GM12891 (cell line): ENCODE data around the gene LRRTM3.

ENCODE experiments used
- DNase-seq: peaks from one replicate; pipeline ENCODE4 v3.0.0; 2011; ENCODE audit warnings: low spot score; ENCODE audit not compliant: insufficient read length
- FAIRE-seq: peaks from 2 replicates; lab custom pipeline; 2011; peaks lifted over from hg19 to GRCh38; lab: Jason Lieb, UNC
- PAX5 ChIP-seq: IDR thresholded peaks from 2 replicates; pipeline ENCODE4 v1.6.1; 2011; ENCODE audit warnings: low read length, moderate library complexity, mild to moderate bottlenecking; ENCODE audit not compliant: insufficient read depth, severe bottlenecking
- POLR2A ChIP-seq: IDR thresholded peaks from 2 replicates; pipeline ENCODE4 v1.6.1; 2011; ENCODE audit warnings: low read depth, low read length, control low read depth
- POLR2AphosphoS5 ChIP-seq: IDR thresholded peaks from 2 replicates; pipeline ENCODE4 v1.6.1; 2011; ENCODE audit warnings: low read depth, low read length, control low read depth
- POU2F2 ChIP-seq: IDR thresholded peaks from 2 replicates; pipeline ENCODE4 v1.6.1; 2011; ENCODE audit warnings: low read depth, mild to moderate bottlenecking, control low read depth, low read length, moderate library complexity
- SPI1 ChIP-seq: IDR thresholded peaks from 2 replicates; pipeline ENCODE4 v1.6.1; 2011; ENCODE audit warnings: low read depth, low read length, control low read depth
- TAF1 ChIP-seq: IDR thresholded peaks from 2 replicates; pipeline ENCODE4 v1.6.1; 2011; ENCODE audit warnings: low read depth, low read length, control low read depth

The LRRTM3 gene

GRCh38 chr10:67011480-67011879, 85.6 kb downstream of the LRRTM3 start:
- TF ChIP-seq POU2F2 (no peak), POLR2A (no peak), SPI1 (no peak), POLR2AphosphoS5 (no peak), TAF1 (no peak), PAX5 (no peak)
- no peak for FAIRE-seq
- no peak for DNase-seq

- no peak for TF ChIP-seq POU2F2
- no peak for TF ChIP-seq PAX5
- no peak for DNase-seq
- no peak for FAIRE-seq
Observed at GRCh38 chr10:67011981-67012380, 86.1 kb downstream of the LRRTM3 start.

GRCh38 chr10:67015225-67015624, 89.4 kb downstream of the LRRTM3 start:
- FAIRE-seq = no peak
- DNase-seq = no peak
- TF ChIP-seq POU2F2 = no peak
- TF ChIP-seq PAX5 = no peak
- no peak for TF ChIP-seq SPI1
- no peak for TF ChIP-seq POLR2A
- no peak for TF ChIP-seq POLR2AphosphoS5
- no peak for TF ChIP-seq TAF1

- no peak for FAIRE-seq
- no peak for DNase-seq
- TF ChIP-seq POLR2AphosphoS5 (no peak), PAX5 (no peak), POU2F2 (no peak), TAF1 (no peak), POLR2A (no peak), SPI1 (no peak)
Observed at GRCh38 chr10:67017218-67017617, 91.4 kb downstream of the LRRTM3 start.

- DNase-seq (no peak), FAIRE-seq (no peak)
- TF ChIP-seq POLR2AphosphoS5 (no peak), POLR2A (no peak), TAF1 (no peak)
Observed at GRCh38 chr10:67022099-67022498, 96.3 kb downstream of the LRRTM3 start.

GRCh38 chr10:67033878-67034277, 108.0 kb downstream of the LRRTM3 start:
- TF ChIP-seq SPI1 (no peak), PAX5 (no peak), POLR2AphosphoS5 (no peak), POLR2A (no peak), TAF1 (no peak), POU2F2 (no peak)
- DNase-seq (no peak), FAIRE-seq (no peak)

GRCh38 chr10:67036808-67037207, 111.0 kb downstream of the LRRTM3 start:
- TF ChIP-seq POLR2AphosphoS5 (no peak), SPI1 (no peak), POU2F2 (no peak), TAF1 (no peak), PAX5 (no peak), POLR2A (no peak)
- DNase-seq = no peak
- FAIRE-seq = no peak

GRCh38 chr10:67043041-67043440, 117.2 kb downstream of the LRRTM3 start:
- TF ChIP-seq SPI1 = no peak
- TF ChIP-seq PAX5 = no peak
- FAIRE-seq = no peak
- DNase-seq = no peak

- FAIRE-seq (no peak), DNase-seq (no peak)
- TF ChIP-seq POLR2A (no peak), TAF1 (no peak), SPI1 (no peak), POU2F2 (no peak), PAX5 (no peak), POLR2AphosphoS5 (no peak)
Observed at GRCh38 chr10:67045404-67045803, 119.6 kb downstream of the LRRTM3 start.

GRCh38 chr10:67046507-67046906, 120.7 kb downstream of the LRRTM3 start:
- FAIRE-seq (no peak), DNase-seq (no peak)
- no peak for TF ChIP-seq SPI1
- TF ChIP-seq POU2F2 = no peak
- TF ChIP-seq POLR2A = no peak
- TF ChIP-seq TAF1 = no peak
- no peak for TF ChIP-seq PAX5
- no peak for TF ChIP-seq POLR2AphosphoS5

- DNase-seq (no peak), FAIRE-seq (no peak)
- TF ChIP-seq PAX5 (no peak), TAF1 (no peak), POLR2AphosphoS5 (no peak), SPI1 (no peak), POU2F2 (no peak)
Observed at GRCh38 chr10:67049988-67050387, 124.2 kb downstream of the LRRTM3 start.
